ENCODE measurements around the gene KCNQ1OT1.

Gene KCNQ1OT1

GRCh38 chr11:2574553-2575535, 125.0 kb downstream of the KCNQ1OT1 start:
- no peak for TF ChIP-seq TOX (CRISPR knock-in tag; IDR thresholded peaks at IDR 0.05; ENCODE audit: borderline replicate concordance)
- TF ChIP-seq POU6F1 (CRISPR knock-in tag; IDR thresholded peaks at IDR 0.05; ENCODE audit: borderline replicate concordance, low read depth), result no peak
- no peak for TF ChIP-seq ZNF565 (CRISPR knock-in tag; conservative IDR thresholded peaks at IDR 0.05; ENCODE audit: low read depth)
- TF ChIP-seq ZC3H10 (CRISPR knock-in tag; IDR thresholded peaks at IDR 0.05), result no peak
- TF ChIP-seq ZFP30 (CRISPR knock-in tag; IDR thresholded peaks at IDR 0.05), result no peak
- TF ChIP-seq OSR1 (CRISPR knock-in tag; IDR thresholded peaks at IDR 0.05), result no peak
- TF ChIP-seq CREB5 (CRISPR knock-in tag; IDR thresholded peaks at IDR 0.05; ENCODE audit: low read depth), result no peak
- TF ChIP-seq TCF4 (CRISPR knock-in tag; IDR thresholded peaks at IDR 0.05; ENCODE audit: borderline replicate concordance), result no peak
- no peak for TF ChIP-seq ISL1 (CRISPR knock-in tag; IDR thresholded peaks at IDR 0.05)
- ATAC-seq, result no peak

- TF ChIP-seq BACH2 (CRISPR knock-in tag; IDR thresholded peaks at IDR 0.05; ENCODE audit: borderline replicate concordance) (no peak), ZFP3 (CRISPR knock-in tag; IDR thresholded peaks at IDR 0.05) (no peak), TCF4 (CRISPR knock-in tag; IDR thresholded peaks at IDR 0.05; ENCODE audit: borderline replicate concordance) (no peak), ZC3H10 (CRISPR knock-in tag; IDR thresholded peaks at IDR 0.05) (no peak), PATZ1 (CRISPR knock-in tag; IDR thresholded peaks at IDR 0.05; ENCODE audit: borderline replicate concordance) (no peak), ZNF70 (CRISPR knock-in tag; IDR thresholded peaks at IDR 0.05) (no peak), ARNTL (CRISPR knock-in tag; IDR thresholded peaks at IDR 0.05; ENCODE audit: borderline replicate concordance, low read depth) (no peak), CSRNP3 (CRISPR knock-in tag; IDR thresholded peaks at IDR 0.05) (no peak)
- ATAC-seq, result no peak
Measured at GRCh38 chr11:2574043-2574552, 125.7 kb downstream of the KCNQ1OT1 start.

- TF ChIP-seq TSHZ2 (CRISPR knock-in tag; IDR thresholded peaks at IDR 0.05) (no peak), TCF4 (CRISPR knock-in tag; IDR thresholded peaks at IDR 0.05; ENCODE audit: borderline replicate concordance) (no peak), ISL1 (CRISPR knock-in tag; IDR thresholded peaks at IDR 0.05) (no peak), TOX (CRISPR knock-in tag; IDR thresholded peaks at IDR 0.05; ENCODE audit: borderline replicate concordance) (no peak), ZFP3 (CRISPR knock-in tag; IDR thresholded peaks at IDR 0.05) (no peak), ZNF565 (CRISPR knock-in tag; conservative IDR thresholded peaks at IDR 0.05; ENCODE audit: low read depth) (no peak), ARNTL (CRISPR knock-in tag; IDR thresholded peaks at IDR 0.05; ENCODE audit: borderline replicate concordance, low read depth) (no peak), GLIS3 (CRISPR knock-in tag; IDR thresholded peaks at IDR 0.05) (no peak)
- ATAC-seq, result no peak
Measured at GRCh38 chr11:2573240-2574042, 126.4 kb downstream of the KCNQ1OT1 start.
